HG03378 (cell line): ENCODE measurements around the gene PTGES.
"Not testable (repeated sequence)": the region's sequence is repeated elsewhere in the genome, so short reads cannot be mapped to it uniquely, and the experiment has no call there.

Experiments used
- ATAC-seq: cut with Tn5 transposase; IDR thresholded peaks from one replicate; pipeline ENCODE4 v1.9.1; 2021; ENCODE audit warnings: mild to moderate bottlenecking, moderate library complexity; ENCODE audit not compliant: unreplicated experiment

PTGES gene

GRCh38 chr9:129752900-129753729 is at the start of gene PTGES:
Gene PTGES (minus strand): TSS chr9:129753042. CDS start chr9:129753012, 30 bp downstream.
- ATAC-seq: no peak

GRCh38 chr9:129801504-129801903 is 48.7 kb upstream of the PTGES start:
- no peak for ATAC-seq

DNA sequence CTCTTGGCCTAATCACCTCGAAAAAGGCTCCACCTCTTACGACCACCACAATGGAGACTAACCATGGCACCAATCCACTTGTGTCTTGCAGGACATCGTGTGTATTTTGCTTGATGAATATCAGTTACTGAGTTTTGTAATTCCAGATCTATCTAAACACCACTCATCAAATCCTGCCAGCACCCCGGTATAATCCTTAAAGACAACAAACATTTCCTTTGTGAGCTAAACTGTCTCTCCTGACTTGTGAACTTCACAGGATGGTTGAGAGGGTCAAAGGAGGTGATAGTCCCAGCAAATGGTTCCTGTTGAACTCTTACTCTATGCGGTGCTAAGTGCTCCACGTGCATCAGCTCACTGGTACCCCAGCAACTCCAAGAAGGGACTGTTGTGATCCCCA is 46.1 kb upstream of the PTGES start:
- no peak for ATAC-seq

DNA sequence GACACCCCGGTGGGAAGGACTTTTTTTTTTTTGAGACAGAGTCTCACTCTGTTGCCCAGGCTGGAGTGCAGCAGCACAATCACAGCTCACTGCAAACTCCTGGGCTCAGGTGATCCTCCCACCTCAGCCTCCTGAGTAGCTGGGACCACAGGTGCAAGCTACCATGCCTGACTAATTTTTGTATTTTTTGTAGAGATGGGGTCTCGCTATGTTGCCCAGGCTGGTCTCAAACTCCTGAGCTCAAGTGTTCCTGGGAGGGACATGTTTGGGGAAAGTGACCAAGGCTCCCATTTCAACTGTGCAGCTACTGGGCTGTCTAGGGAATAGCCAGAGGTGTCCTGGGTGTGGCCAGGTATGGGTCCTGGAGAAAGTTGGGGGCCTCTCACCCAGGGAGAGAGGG is 43.2 kb upstream of the PTGES start:
- ATAC-seq: not testable (repeated sequence)

DNA sequence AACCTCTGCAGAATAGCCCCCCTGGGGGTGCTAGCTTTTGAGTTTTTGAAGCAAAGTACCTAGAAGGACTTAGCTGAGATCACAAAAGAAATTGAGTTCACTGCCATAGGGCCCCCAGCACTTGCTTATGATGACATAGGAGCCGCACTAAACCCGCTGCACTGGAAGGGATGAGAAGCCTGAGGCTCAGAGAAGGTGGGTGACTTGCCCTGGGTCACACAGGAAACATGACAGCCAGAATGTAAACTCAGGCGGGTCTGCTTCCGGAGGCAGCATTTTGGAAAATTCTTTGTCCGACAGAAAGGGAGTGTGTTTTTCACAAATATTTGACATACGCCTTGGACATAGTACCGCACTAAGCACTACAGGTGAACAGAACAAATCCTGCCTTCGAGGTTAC is 41.7 kb upstream of the PTGES start:
- ATAC-seq: no peak

DNA sequence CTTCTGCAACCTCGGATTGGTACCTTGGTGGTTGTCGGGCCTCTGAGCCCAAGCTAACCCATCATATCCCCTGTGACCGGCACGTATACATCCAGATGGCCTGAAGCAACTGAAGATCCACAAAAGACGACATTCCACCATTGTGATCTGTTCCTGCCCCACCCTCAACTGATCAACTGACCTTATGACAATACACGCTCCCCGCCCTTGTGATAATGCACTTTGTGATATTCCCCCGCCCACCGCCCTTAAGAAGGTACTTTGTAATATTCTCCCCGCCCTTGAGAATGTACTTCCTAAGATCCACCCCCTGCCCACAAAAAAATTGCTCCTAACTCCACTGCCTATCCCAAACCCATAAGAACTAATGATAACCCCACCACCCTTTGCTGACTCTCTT is 33.6 kb upstream of the PTGES start:
- no peak for ATAC-seq

DNA sequence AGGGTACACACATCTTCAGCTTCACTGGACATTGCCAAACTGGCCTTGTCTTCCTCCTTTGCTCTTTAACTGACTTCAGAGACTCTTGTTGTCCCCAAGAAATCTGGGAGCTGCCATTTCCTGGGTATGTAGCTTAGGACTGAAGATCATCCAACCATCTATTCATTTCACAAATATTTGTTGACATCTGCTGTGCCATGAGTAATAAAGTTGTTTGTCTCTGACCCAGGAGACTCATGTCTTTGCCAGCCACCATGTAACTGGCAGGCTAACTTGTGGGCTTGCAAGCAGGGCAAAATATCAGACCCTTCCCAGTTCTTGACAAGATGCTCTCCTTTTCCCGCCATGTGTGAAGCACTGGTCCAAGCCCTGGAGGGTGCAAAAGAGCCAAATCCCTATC is 33.0 kb upstream of the PTGES start:
- ATAC-seq: no peak

DNA sequence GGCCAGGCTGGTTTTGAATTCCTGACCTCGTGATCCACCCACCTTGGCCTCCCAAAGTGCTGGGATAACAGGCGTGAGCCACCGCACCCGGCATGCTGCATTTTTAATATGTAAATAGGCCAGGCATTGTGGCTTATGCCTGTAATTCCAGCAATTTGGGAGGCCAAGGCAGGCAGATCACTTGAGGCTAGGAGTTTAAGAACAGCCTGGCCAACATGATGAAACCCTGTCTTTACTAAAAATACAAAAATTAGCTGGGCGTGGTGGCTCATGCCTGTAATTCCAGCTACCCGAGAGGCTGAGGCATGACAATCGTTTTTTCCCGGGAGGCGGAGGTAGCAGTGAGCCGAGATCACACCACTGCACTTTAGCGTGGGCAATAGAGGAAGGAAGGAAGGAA is 32.1 kb upstream of the PTGES start:
- not testable (repeated sequence) for ATAC-seq

DNA sequence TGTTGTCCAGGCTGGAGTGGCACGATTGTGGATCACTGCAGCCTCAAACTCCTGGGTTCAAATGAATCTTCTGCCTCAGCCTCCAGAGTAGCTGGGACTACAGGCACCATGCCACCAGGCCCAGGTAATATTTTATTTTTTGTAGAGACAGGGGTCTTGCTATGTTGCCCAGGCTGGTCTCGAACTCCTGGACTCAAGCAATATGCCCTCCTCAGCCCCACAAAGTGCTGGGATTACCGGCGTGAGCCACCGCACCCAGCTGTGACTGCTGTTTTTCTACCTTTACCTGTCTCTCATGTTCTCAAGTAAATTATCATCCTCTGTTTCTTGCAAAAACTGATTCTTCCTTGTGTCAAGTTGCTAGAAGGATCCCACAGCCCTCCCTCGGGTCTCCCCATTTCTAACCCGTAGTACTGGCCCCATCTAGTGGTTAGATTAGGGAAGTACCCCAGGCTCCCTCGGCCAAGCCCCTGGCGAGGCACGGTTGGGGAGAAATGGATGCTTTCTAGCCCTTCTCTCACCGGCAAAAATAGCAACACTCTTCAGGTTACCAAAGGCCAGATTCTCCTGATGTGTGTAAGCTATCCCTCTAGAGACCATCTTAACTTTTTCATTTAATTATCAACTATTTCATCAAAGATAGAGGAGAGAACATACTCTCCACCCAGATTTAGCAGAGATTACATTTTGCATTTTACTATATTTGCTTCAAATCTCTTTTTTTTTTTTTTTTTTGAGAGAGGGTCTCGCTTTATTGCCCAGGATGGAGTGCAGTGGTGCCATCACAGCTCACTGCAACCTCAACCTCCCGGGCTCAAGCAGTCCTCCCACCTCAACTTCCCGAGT is 30.9 kb upstream of the PTGES start:
- ATAC-seq: no peak

DNA sequence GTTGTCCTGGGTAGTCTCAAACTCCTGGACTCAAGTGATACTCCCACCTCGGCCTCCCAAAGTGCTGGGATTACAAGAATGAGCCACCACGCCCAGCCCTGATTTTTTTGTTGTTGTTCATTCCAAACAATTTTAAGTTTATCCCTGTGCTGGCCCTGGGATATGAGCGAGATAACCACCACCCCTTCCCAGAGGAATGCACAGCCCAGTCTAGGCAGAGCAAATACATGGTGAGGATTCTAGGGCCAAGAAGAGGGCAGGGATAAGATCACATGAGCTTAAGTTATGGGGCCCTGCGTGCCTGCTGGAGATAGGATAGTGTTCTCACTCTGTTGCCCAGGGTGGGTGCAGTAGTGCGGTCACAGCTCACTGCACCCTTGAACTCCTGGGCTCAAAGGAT is 29.1 kb upstream of the PTGES start:
- no peak for ATAC-seq

- ATAC-seq: no peak
Measured at GRCh38 chr9:129781131-129781530, 28.3 kb upstream of the PTGES start.

GRCh38 chr9:129779560-129780190 is 26.8 kb upstream of the PTGES start:
- ATAC-seq: no peak

- no peak for ATAC-seq
Measured at GRCh38 chr9:129778469-129778868, 25.6 kb upstream of the PTGES start.

DNA sequence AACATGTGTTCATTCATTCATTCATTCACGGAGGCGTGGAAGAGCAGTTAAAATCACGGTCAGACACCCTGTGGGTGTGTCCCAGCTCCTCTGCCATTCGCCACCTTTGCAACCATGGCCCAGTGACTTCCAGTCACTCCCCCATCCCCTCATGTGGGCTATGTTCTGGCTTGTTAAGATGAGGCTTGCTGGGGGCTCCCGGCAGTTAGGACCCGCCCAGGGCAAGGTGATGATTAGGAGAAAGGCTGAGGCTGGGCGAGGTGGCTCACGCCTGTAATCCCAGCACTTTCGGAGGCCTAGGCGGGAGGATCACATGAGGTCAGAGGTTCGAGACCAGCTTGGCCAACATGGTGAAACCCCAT is 24.9 kb upstream of the PTGES start:
- no peak for ATAC-seq

GRCh38 chr9:129776938-129777768 is 24.3 kb upstream of the PTGES start:
- no peak for ATAC-seq

DNA sequence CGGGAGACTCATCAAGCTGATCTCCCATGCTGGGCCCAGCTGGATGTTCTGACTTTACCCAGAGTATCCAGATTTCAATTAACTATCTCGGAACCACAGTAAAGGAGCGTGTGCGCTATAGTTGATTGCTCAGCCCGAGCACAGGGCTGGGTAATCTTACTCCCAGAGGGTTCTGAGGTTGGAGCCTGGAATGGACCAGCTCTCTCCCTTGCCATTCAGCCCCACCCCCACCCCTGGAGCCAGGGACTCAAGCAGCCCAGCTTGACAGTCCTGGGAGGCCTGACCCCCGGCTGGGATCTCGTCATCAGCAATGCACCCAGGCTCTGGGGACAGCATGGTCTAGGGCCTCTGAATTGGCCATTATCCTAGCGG is 23.7 kb upstream of the PTGES start:
- no peak for ATAC-seq

DNA sequence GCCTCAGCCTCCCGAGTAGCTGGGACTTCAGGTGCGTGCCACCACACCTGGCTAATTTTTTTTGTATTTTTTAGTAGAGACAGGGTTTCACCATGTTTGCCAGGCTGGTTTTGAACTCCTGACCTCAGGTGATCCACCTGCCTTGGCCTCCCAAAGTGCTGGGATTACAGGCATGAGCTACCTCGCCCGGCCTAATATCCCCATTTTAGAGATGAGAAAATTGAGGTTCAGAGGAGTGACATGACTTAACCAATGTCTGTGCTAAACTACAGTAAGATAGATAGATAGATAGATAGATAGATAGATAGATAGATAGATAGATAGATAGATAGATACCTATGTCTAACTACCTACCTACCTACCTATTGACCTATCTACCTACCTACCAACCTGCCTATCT is 23.3 kb upstream of the PTGES start:
- ATAC-seq: not testable (repeated sequence)

DNA sequence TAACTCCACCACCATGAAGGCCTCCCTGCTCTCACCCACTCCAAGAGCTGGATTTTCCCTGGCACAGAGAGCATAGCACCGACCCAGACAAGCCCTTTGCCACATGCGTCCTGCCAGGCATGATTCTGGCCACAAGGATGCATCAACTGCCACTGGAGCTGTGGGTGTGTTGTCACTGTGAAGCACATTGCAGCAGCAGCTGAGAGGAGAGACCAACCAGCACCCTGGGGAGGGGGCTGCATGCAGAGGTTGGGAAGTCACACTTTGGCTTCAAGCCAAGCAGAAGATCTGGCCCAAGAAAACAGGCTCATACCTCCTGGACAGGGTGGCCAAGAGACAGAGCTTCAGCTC is 22.6 kb upstream of the PTGES start:
- ATAC-seq: no peak

- ATAC-seq: no peak
Measured at GRCh38 chr9:129774791-129775447, 22.1 kb upstream of the PTGES start.

DNA sequence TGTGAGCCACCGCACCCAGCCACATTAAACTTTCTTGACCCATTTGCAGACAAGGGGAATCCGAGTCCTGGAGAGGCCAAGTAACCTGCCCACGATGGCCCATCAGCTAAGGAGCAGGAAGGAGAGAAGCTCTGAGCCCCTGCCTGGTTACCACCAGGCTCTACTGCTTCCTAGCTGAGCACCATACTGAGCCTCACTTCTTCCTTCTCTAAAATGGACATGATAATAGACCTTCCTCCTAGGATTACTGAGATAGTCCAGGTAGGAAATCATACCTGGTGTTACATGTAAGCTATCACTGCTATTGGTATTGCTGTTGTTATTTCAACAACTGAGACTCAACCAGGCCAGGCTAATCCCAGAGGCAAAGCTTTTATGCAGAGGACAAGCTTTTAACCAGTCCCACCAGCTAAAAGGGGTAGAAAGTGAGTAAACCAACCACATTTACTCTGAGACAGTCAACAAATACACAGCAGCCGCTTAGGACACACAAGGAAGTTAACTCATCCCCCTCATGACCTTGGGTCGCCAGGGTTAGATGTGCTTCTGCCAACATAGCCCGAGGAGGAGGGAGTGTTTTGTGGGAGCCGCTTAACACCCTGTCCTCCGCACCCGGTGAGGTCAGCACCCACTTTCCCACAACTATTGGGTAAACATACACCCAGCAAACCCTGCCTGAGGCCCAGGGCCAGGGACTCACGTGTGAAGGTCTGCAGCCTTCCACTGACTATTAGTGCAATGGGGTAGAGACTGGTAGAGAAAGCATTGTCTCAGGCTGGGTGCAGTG is 20.6 kb upstream of the PTGES start:
- ATAC-seq: no peak
